Kidney (tissue), 14 donors: ENCODE measurements around the gene PFKL. TPM values are rescaled to one million over a fixed set of nuclear protein-coding genes. Genes with fewer than 3 reads are reported as not detected.

ENCODE experiments used
- DNase-seq, 5 donors: peaks; one replicate each; pipeline ENCODE4 v3.0.0-alpha.2; 2013 to 2020
- FAIRE-seq: peaks from 2 replicates; lab custom pipeline; 2012; peaks lifted over from hg19 to GRCh38; lab: Jason Lieb, UNC
- H3K27ac ChIP-seq, 2 donors: one replicate each; pipeline ENCODE4 v1.7.0; 2013; ENCODE audit warnings: low read depth in 2 of 2, low read length in 2 of 2, inconsistent platforms in 1 of 2
- H3K27me3 ChIP-seq: one replicate; pipeline ENCODE4 v1.7.1; 2013; ENCODE audit warnings: low read length, inconsistent platforms; ENCODE audit not compliant: control insufficient read depth, insufficient read depth
- H3K36me3 ChIP-seq, 3 donors: one replicate each; pipeline versions ENCODE4 v1.7.0 to v1.7.1; 2013; ENCODE audit warnings: low read length in 3 of 3, control low read depth in 1 of 3, inconsistent platforms in 1 of 3; ENCODE audit not compliant: insufficient read depth in 3 of 3, control insufficient read depth in 2 of 3
- H3K4me1 ChIP-seq, 3 donors: one replicate each; pipeline versions ENCODE4 v1.7.0 to v1.7.1; 2013; ENCODE audit warnings: low read length in 3 of 3, inconsistent platforms in 1 of 3, low read depth in 1 of 3; ENCODE audit not compliant: control insufficient read depth in 2 of 3, insufficient read depth in 2 of 3
- H3K4me3 ChIP-seq, 3 donors: one replicate each; pipeline versions ENCODE4 v1.7.0 to v1.8.1; 2013; ENCODE audit warnings: low read length in 3 of 3, control low read depth in 1 of 3, inconsistent platforms in 1 of 3
- H3K9ac ChIP-seq, 3 donors: one replicate each; pipeline versions ENCODE4 v1.7.0 to v1.7.1; 2013; ENCODE audit warnings: low read length in 3 of 3, control low read depth in 1 of 3, inconsistent platforms in 1 of 3
- H3K9me3 ChIP-seq, 3 donors: one replicate each; pipeline versions ENCODE4 v1.7.0 to v1.7.1; 2013; ENCODE audit warnings: low read length in 3 of 3, control low read depth in 1 of 3, inconsistent platforms in 1 of 3; ENCODE audit not compliant: control insufficient read depth in 2 of 3, insufficient read depth in 1 of 3
- CTCF ChIP-seq: IDR thresholded peaks from 3 replicates; pipeline ENCODE4 v1.5.1; 2012; ENCODE audit warnings: mild to moderate bottlenecking, moderate library complexity, borderline replicate concordance; ENCODE audit not compliant: insufficient read depth; ENCODE audit errors: extremely low read depth
- intact Hi-C: fragments of 100-400 bp; cut with DNase I; formaldehyde crosslinking; loops from one replicate; pipeline ENCODE4 v1.11.1; 2022
- polyA plus RNA-seq: library from polyadenylated mRNA; stranded (reverse); fragments of 350-450 nt; fragmentation: Illumina TruSeq; extraction: RNeasy Lipid Tissue Mini Kit (QIAGEN cat#74804); gene quantifications from one replicate; pipeline ENCODE4 v1.2.3, GENCODE V29; 2014; ENCODE audit warnings: low read depth, low replicate concordance; ENCODE audit not compliant: insufficient read depth
- total RNA-seq: library from RNA; stranded (reverse); fragmentation: NEBNext Ultra II Directional; extraction: Animal tissue kit (Norgen Biotek cat#: 25700); gene quantifications from one replicate; pipeline ENCODE4 v1.2.1, GENCODE V29; 2021
- donor health status: control.
- donor health status: control.
- donor health status: control.
- donor health status: control.
- donor health status: control.
- donor health status: DM: yes; HTN: yes; CAD: no.
- donor health status: Normal renal cell carcinoma (clear cell type).

The PFKL gene
- total and polyA plus RNA-seq, 2 donors from 2014 or later = 155 to 197 TPM

- FAIRE-seq = no peak
- TF ChIP-seq CTCF = no peak
- no peaks in the 10 kb centered on the region for H3K36me3 ChIP-seq
Measured at GRCh38 chr21:44356160-44356559, 56.3 kb downstream of the PFKL start.

DNA sequence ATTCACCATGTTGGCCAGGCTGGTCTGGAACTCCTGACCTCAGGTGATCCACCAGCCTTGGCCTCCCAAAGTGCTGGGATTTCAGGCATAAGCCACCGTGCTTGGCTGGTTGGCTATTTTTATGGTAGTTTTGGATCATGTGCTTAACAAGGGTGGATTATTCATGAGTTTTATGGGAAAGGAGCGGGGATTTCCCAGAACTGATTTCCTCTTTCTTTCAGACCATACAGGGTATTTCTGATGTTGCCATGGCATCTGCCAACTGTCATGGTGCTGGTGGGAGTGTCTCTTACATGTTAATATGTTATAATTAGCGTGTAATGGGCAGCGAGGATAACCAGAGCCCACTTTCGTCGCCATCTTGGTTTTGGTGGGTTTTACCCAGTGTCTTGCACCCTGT is 56.8 kb downstream of the PFKL start:
- H3K27ac ChIP-seq = no peak overlapping the region
- TF ChIP-seq CTCF = no peak
- H3K27me3 ChIP-seq = peaks cover 3% of the 10 kb centered on the region
- no peak overlapping the region for H3K4me3 ChIP-seq
- intact Hi-C loops = no loop called here
- no peaks in the 10 kb centered on the region for H3K36me3 ChIP-seq
- no peaks in the 10 kb centered on the region for H3K4me1 ChIP-seq
- DNase-seq (no peak), FAIRE-seq (no peak)
- no peak overlapping the region for H3K9ac ChIP-seq
- no peaks in the 10 kb centered on the region for H3K9me3 ChIP-seq

More at GRCh38 chr21:44356160-44356559, 56.3 kb downstream of the PFKL start:
- no peak for DNase-seq
- no peak overlapping the region for H3K4me3 ChIP-seq
- H3K27me3 ChIP-seq = peaks cover 6% of the 10 kb centered on the region
- no peaks in the 10 kb centered on the region for H3K9me3 ChIP-seq
- no peak overlapping the region for H3K9ac ChIP-seq
- no peak overlapping the region for H3K27ac ChIP-seq
- no peaks in the 10 kb centered on the region for H3K4me1 ChIP-seq
- intact Hi-C loops = no loop called here

- Histone ChIP-seq H3K27me3 (peaks cover 3% of the 10 kb centered on the region), H3K4me1 (no peaks in the 10 kb centered on the region), H3K36me3 (no peaks in the 10 kb centered on the region), H3K27ac (no peak overlapping the region), H3K9me3 (no peaks in the 10 kb centered on the region), H3K4me3 (no peak overlapping the region), H3K9ac (no peak overlapping the region)
- no peak for TF ChIP-seq CTCF
- DNase-seq (peak in 1 of 5 donors; percentile 63), FAIRE-seq (no peak)
- intact Hi-C loops = no loop called here
Measured at GRCh38 chr21:44357064-44357837, 57.4 kb downstream of the PFKL start.
